T-helper 9 cell (primary cell): Measurements from ENCODE around the gene TEAD3.

Source experiments
- DNase-seq: peaks from one replicate; pipeline ENCODE4 v3.0.0-alpha.2; 2020

The TEAD3 gene

DNA sequence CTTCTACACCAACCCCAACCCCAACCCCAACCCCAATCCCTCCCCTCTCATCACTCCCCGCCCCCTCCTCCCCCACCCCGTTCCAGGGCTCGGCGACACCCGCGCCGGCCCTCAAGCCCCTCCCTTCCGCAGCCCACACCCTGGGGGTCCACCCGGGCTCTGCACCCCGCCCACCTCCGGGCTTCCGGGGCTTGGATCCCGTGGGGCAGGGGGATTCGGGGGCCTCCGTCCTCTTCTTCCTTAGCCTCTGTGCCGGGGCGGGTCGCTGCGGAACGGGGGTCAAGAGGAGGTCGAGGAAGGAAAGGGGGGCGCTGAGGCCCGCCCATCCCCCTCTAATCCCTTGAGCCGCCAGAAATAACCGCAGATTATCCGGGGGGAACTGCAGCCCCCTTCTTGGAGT, 15.1 kb upstream of the TEAD3 start:
- DNase-seq = no peak

DNA sequence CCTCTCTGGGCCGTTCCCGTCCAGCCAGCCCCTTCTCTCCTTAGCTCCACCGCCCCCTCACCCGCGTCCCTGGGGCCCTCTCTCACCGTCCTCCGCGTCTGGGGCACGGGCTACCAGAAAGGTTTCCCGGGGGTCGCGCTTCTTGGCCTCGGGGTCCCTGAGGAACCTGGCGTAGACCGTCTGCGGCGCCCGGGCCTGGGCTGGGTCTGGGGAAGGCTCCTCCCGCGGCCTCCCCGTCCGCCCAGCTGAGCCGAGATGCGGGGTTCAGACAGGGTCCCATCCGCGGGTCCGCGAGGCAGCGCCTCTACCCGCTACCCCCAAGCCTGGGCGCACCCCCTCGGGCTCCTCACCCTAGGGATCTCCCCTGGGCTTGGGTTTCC, 14.7 kb upstream of the TEAD3 start:
- no peak for DNase-seq

DNA sequence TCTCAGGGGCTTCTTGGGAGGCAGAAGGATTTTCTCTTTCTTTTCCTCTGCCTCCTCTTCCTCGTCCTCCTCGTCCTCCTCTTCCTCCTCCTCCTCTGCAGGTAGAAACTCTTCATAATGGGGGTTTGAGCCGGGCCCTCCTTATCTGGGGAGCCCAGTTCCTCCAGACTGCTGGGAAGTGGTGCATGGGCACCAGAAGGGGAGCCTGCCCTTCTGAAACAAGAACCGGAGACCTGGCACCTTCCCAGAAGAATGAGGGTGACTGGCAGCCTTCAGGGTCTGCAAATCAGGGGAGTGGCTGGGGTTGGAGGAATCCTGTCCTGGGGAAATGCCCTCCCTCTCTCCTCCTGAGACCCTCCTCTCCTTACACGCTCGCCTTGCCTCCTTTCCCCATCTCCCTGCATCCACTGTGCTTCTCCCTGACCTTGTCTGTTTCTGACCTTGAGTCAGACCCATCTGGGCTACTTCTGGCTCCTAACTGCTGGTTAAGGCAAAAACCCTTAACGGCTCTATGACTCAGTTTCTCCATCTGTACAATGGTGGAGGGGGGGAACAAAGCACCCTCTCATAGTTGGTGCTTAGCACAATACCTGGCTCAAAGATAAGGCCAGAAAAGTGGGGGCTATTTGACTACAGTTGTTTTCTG, 14.2 kb upstream of the TEAD3 start:
- DNase-seq = no peak

DNA sequence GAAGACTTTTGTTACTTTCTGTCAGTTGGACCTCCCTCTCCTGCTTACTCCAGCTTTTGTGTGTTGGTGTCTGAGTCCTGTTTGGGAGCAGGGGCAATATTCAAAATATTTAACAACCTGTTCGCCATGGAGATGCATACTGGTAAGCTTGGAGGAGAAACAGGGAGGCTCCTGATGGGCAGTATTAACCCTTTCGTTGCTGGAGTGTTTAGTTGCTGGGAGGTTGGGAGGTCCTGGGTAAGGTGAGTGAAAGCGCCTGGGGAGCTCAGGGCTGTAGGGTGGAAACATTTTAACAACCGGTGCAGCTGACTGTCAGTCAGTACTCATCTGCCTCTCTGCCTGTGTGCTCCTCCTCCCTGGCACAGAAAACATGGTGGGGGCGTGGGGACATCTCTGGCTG, 11.7 kb upstream of the TEAD3 start:
- DNase-seq = no peak

DNA sequence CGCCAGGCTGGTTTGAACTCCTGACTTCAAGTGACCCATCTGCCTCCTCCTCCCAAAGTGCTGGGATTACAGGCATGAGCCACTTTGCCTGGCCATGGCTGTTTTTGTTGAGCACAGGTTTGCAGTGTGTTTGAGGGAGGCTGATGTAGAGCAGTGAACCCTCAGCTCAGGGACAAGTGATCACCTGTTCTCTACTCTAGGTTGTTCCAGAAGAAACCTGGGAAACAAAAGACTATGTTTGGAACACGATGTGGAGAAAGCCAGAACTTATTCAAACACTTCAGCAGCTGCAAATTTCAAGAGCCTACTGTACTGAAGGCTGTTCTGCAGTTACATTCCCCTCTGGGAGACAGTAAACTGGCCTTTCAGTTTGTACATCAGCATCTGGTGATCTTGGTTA, 11.1 kb upstream of the TEAD3 start:
- DNase-seq = no peak

DNA sequence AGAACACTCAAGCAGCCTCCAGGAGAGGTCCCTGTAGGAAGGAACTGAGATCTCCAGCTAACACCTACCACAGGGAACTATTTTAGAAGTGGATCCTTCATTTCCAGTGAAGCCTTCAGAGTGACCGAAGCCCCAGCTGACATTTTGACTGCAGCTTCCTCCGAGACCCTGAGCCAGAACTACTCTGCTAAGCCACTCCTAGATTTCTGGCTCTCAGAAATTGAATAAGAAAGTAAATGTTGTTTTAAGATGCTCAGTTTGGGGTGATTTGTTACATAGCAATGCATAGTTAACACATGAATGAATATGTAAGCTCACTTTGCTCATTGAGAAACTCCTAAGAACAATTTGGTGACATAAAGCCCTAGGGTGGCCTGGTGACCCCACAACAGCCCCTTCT, 10.3 kb upstream of the TEAD3 start:
- DNase-seq = no peak

DNA sequence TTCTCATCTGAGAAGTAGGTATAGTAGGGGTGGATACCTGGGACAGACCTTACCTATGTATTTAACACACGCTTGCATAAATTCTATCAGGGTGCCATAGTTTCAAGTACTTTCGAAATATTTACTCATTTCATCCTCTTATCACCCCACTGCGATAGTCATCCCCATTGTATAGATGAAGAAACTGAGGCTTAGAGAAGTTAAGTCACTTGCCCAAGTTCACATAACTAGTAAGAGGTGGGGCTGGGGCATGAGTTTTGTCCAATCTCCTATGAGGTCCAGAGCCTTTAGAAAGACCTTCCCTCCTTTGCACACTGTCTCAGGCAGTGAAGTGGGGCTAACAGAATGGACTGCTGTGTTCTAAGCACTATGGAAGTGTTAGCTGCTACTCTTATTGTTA, 9.7 kb upstream of the TEAD3 start:
- no peak for DNase-seq

DNA sequence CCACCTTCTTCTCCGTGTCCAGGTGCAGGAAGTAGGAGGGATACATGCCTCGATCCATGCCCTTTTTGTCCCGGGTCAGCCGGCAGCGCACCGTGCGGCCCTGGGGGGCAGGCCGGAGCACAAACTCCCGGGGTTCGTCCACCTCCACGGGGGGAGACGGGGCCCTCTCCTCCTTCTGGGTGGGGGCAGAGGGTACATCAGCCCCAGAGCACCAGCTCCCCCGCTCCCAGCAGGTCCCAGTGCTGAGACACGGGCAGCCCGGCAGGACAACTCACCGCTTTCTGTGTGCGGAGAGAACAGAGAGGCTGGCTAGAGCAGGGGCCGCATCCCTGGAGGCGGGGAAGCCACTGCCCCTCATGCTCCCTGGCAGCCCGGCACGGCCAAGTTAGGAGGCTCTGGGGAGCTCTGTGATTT, 9.1 kb upstream of the TEAD3 start:
- no peak for DNase-seq

DNA sequence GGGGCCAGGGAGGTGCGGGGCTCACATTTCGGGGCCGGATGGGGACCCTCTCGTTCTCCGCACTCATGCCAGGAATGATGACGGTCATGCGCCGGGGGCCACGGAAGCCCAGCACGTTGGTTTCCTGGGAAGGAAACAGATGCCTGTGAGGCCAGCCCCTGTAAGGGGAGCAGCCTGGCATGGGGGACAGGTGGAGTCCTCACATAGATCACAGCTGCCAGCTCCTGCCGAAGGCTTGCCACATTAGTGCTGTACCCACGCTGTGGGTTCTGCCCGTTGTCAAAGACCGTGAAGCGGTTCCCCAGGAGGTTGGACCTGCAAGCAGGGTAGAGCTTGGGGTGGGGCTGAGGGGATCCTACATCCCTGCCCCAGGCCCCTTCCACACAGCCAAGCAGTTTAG, 6.7 kb upstream of the TEAD3 start:
- no peak for DNase-seq

DNA sequence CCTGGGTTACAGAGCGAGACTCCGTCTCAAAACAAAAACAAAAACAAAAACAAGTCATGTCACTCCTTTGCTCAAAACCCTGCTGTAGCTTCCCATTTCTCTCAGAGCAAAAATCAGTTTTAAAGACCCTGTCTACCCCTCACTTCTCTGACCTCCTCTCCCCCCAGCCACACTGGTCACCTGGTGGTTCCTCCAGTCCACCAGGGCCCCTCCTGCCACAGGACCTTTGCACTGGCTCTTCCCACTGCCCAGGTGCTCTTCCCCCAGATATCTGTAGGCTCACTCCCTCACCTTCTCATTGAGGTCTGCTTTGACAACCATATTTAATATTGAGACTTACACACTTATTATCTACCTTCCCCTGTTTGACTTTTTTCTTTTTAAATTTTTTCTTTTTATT, 4.9 kb upstream of the TEAD3 start:
- DNase-seq = no peak

DNA sequence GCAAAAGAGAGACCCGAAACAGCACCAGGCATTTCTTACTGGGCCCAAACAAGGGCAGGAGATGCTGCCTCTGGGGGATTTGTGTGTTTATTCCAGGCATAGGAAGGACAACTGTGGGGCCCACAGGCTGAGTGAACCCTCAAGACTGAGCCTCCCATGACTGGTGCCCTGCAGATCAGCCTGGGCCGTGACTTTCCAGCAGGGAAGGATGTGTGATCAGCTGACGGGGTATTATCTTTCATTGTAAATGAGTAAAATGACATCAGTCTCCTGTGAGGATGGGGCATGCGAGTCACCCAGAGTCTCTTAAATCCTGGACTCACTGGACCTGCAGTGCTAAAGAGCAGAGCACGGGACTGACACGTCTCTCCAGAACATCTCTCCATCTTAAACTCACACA, 3.9 kb upstream of the TEAD3 start:
- no peak for DNase-seq

DNA sequence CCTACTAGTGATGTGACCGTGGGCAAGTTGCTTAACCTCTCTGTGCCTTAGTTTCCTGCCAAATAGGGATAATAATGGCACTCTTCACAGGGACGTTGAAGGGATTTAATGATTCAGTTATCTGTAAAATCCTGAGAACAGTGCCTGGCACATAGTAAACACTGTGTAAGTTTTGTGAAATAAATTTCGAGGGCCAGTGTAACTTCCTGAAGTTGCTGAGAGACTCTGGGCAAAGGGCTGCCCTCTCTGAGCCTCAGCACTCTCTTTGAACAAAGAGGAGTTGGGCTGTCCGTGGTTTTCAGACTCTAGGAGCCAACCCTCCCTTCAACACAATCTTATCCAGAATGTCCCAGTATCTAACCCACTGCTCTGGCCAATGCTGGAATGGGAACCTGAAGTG, 2.5 kb upstream of the TEAD3 start:
- no peak for DNase-seq

DNA sequence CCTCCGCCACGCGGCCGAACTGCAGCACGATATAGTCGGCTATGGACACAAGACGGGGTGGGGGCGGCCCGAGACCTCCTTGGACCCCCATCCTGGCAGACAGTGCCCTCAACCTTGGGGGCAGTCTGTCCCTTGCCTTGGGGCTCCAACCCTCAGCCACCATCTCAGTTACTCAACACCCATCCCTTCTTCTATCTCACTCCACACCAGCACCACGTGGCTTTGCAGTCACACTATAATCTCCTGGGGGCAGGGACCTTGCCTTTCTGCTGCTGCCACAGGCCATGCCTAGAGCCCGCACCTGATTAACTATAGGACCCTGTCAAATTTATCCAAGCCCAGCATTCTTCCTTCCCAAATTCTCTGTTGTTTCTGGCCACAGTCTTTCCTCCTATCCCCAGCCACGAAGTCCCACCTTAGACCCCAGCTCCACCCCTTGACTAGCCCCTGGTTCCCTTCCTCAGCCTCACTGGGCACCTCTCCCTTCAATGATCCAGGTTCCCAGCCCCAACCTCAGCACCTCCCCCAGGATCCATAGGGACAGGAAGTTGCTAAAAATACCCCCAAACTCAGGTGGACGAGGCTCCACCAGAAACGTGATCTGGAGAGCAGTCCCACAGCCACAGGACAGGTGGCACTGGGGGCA, 1.7 kb upstream of the TEAD3 start:
- DNase-seq = no peak

DNA sequence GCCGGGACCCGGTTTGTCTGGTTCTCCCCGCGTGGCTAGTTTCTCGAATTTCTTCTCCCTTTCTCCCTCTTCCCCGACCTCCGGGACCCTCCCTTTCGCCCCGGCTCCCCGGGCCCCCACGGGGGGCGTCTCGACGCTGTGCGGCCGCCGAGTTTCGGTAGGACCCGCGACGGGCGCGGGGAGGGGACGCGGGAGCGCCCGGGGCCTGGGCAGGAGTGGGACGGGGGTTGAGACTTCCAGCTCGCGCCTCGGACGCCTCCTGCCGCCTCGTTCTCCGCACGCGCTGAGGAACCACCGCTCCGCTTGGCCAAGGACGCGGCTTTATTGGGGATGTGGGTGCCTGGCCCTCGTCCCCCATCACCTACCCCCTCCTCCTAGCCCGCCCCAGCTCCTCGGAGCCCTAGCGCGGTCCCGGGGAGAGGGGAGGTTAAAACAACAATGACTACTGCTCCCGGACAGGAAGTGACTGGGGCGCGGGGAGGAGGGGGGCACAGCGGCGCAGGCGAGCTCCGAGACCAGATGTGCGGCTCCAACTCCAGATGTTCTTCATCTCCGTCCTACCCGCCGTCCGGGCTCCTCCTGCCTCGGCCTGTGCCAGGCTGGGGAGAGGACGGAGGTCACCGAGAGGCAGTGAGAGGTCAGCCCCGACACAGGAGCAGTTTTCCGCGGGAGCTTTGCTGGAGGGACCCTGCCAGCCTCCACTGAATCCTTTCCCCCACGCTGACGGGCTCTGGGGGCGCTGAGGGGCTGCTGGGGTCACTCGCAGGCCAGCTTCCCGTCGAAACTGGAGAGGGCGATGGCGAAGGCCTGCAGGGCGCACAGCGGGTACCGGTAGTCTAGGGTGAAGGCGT, 917 bp upstream of the TEAD3 start:
- peak; percentile 27 for DNase-seq

DNA sequence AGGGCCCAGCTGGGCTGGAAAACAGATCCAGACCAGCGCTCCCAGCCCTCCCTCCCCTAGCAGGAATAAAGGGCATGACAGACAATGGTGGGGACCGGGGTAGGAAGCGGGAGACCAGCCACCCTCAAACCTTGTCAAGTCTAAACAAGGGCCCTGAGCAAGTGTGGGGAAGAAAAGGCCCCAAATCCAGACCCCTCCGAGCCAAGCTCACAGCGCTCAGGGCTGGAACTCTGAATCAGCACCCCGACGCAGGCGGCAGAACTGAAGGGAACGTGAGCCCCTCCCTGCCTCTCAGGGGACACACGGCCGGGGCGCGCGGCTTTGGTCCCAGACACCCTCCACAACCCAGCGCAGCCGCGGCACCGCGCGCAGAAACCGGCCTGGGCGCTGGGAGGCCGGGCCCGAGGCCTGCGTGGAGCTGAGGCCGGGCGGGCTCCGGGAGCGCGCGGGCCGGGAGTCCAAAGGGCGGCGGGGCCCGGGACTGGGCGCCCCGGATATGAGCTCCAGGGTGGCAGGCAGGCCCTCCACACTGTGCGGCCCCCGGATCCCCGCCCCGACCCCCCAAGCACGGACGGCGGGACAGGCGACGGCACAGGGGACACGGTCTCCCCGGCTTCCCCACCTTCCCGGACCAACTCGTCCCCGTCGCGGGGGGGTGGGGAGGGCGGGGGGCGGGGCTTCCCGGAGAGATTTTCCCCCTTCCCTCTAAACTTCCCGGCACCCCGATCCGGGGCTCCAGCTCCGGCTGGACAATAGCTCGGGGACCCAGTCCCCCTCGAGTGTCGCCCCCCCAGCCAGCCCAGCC, 641 bp downstream of the TEAD3 start:
- DNase-seq = no peak

DNA sequence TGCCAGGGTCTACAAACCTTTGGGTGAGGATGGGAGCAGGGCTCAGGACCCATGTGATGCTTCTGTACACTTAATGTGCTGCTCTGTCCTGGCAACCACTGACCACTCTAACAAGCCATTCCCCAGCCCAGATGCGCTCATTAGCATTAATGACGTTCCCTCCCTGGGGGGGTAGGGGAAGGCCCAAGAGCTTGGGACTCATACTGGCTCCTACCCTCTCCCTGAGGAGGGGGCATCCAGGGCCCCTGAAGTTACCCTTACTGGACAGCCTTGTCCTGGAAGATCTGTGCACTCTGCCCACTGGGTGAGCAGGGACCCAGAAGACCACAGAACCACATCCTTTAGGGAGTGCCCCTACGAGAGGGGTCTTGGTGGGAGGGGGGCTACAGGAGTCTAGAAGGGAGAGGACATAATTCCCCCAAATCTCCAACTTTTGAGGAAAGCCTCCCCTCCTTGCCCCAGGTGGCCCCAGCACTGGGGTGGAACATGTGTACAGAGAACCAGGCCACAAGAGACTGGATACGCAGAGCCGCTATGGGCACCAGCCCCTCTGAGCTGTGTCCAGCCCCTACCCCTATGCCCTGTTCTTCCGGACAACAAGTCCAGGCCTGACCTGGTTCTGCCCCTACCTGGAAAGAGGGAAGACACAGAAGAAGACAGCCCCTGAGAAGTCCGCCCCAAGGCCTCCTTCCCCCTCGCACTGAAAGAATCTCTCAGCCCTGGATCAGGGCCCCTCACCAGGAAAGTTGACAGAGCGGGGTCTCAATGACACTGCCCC, 1.4 kb downstream of the TEAD3 start:
- DNase-seq = no peak

DNA sequence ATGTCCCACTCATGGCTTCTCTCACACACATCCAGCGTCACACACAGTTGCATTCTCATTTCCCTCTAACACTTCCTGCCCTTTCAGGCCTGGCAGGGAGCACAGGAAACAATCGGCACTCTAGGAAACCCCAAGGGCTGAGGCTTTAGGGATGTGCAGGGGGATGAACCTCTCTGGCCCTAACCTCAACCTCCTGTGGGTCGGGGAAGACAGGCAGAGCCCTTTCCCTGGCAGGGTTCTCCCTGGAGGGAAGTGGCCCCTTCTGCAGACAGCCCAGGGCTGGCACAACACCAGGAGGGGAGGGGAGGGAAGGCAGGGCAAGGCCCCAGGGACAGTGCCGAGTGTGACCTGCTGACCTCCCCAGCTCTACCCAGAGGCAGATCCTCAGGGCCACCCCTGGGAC, 2.7 kb downstream of the TEAD3 start:
- no peak for DNase-seq

DNA sequence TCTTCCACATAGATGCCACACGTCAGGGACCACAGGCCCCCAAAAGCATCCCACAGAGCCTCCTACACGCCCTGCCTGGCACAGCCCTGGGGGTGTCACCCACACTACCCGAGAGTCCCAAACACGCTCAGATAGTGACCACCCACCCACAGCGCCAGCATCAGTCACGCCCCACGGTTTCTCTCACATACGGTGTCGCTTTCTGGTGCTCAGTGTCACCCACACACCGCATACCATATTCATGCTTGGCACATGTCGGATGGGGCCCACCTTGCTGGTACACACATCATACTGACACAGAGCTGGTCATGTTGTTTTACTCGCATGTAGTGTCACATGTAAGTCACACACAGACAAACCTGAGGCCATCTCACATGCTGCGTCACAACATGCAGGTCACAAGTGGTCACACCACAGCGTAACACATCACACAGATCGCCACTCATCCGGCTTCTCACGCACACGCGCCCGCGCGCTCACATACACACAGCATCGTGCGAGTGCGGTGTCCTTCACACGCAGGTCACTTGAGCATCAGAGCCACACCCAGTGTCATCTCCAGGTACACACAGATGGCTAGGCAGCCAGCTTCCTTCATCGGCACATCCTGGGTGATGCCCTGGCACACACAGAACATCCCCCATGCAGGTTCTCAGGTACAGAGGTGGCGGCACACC, 3.4 kb downstream of the TEAD3 start:
- no peak for DNase-seq

DNA sequence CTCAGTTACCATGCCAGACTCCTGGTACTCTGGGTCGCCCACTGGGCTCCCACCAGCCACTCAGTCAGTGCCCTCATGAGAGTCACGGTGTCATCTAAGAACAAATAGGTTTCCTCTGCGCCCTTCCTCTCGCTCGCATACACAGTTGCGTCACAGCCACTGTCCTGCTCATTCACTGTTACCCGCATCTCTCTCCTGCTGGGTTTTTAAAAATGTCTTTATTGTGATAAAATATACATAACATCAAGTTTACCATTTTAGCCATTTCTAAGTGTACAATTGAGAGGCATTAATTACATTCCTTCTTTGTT, 4.0 kb downstream of the TEAD3 start:
- no peak for DNase-seq

DNA sequence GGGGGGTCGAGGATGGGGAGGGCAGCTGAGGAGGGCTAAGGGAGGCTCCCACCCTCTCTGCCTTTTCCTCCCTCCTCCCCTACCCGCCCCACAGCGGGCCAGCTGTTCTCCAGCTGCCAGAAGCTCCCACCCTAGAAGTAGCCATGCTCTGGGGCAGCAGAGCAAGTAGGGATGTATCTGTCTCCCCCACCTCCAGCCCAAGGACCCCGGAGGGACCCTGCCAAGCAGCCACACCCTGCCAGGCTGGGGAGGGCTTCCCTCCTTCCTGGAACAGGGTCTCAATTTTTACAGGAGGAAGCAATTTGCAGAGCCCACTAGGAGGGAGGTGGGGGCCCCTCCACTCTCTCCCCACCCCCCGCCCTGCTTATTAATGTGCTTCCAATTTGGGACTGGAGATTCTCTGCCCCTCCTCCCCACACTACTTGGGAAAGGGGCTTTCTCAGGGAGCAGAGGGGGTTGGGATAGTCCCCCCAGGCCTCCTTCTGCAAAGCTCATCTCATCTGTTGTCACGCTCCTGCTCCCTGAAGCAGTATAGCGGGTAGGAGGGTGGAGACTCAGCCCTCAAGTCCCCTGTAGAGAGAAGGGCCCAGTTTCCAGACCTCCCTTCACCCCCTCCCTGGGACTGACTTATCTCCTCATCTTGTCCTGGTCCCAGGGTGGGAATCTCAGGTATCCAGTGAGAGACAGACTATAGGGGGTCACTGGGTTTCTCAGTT, 4.5 kb downstream of the TEAD3 start:
- DNase-seq = no peak

DNA sequence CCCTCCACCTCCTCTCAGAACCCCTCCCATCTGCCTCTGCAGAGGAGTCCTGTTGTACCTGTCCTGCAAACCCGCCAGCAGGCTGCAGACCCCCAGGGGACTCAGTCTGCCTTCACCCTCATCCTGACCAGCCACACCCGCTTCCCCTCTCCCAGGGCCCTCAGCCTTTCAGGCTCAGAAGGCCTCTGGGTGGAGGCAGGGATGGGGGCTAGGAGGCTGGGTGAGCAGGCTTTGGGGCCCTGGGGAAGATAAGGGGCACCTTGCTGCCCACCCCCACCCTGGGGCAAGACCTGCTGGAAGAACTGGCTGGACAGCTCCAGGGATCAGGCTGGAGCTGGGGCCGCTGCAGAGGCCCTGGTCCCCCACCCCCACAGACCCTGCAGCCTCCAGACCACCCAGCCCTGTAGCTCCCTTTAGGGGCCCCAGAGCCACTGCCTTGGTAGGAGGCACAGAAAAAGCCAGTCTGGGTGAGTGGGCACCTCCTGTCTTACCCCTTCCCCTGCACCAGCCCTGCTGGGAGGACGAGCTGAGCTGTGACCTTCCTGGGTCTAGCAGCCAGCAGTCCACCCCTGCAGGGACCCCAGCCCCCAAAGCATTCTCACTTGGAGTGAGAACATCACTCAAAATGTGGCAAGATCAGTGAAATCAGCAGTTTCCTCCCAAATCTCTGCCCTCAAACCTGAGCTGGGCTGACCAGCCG, 5.2 kb downstream of the TEAD3 start:
- no peak for DNase-seq
